Measurements from ENCODE around the gene PSMD7. TPM values are rescaled to one million over a fixed set of nuclear protein-coding genes. Genes with fewer than 3 reads are reported as not detected.
"Not testable (repeated sequence)": the region's sequence is repeated elsewhere in the genome, so short reads cannot be mapped to it uniquely, and the experiment has no call there.

Gene PSMD7
- total RNA-seq, 4 donors from 2014 or later, result 44.9 to 80.4 (median 62.3) TPM

DNA sequence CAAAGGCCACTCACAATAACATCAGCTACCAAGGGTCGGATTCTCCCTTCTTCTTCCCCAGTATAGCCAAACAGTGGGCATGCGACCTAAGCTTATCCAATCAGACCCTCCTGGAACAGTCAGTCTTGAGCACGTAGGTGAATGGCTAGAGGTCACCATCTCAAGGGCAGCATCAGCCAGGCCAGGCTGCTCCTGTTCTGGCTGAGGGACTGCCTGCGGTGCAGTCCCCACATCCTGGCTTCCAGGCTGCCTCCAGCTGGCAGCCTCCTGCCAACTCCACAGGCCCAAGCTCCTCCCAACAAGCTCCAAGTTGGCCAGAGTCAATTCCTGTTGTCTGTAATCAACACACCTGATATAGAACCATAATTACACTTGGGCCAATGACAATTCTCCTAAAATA lies 56.4 kb downstream of the PSMD7 start:
- intact Hi-C loops (cut with DNase I); H3K27me3 ChIP-seq; H3K4me1 ChIP-seq; DNase-seq; H3K4me3 ChIP-seq (replicated peaks in 1 of 3); H3K9me3 ChIP-seq; H3K27ac ChIP-seq: not testable (repeated sequence)
- peaks cover 36 to 46% of the 10 kb centered on the region in 2 donors for H3K36me3 ChIP-seq
- 84 to 100% methylated on average over 4 of the region's 4 CpGs for WGBS, 2 donors

Other genes with a start within 250 kb of the PSMD7 start
- gene NPIPB15, start 79.5 kb downstream of the PSMD7 start, total RNA-seq, result 10 to 100 TPM in 1 of 4 donors, 1 to 10 TPM in 2, not detected in 1; 2.0 to 13.6 (median 2.5) TPM
- gene CLEC18B, start 124.7 kb downstream of the PSMD7 start, total RNA-seq, result under 1 TPM in 1 of 4 donors, not detected in 3; 0.67 TPM